Karpas-422 (cell line): ENCODE results near the gene OSBPL1A. TPM values are rescaled to one million over a fixed set of nuclear protein-coding genes. Genes with fewer than 3 reads are reported as not detected.

Experiments used
- DNase-seq: peaks from one replicate; pipeline ENCODE4 v3.0.0-alpha.2; 2015
- H2AFZ ChIP-seq: fragments of 200-600 bp; sonication (generic); 2 replicates; pipeline ENCODE4 v1.6.1; 2014; ENCODE audit warnings: antibody characterized with exemption, low read length, mixed read lengths
- H3K27ac ChIP-seq: fragments of 200-600 bp; sonication (generic); 2 replicates; pipeline ENCODE4 v1.5.1; 2014; ENCODE audit warnings: mild to moderate bottlenecking, low read length, moderate library complexity
- H3K27me3 ChIP-seq: fragments of 200-600 bp; sonication (generic); 2 replicates; pipeline ENCODE4 v1.6.1; 2014; ENCODE audit warnings: low read length, mixed read lengths
- H3K36me3 ChIP-seq: fragments of 200-600 bp; sonication (generic); 2 replicates; pipeline ENCODE4 v1.6.1; 2014; ENCODE audit warnings: low read length, mixed read lengths; ENCODE audit not compliant: insufficient read depth
- H3K4me1 ChIP-seq: fragments of 200-600 bp; sonication (generic); 2 replicates; pipeline ENCODE4 v1.6.1; 2014; ENCODE audit warnings: mild to moderate bottlenecking, low read length, mixed read lengths
- H3K4me2 ChIP-seq: fragments of 200-600 bp; sonication (generic); 2 replicates; pipeline ENCODE4 v1.6.1; 2014; ENCODE audit warnings: low read length, low read depth, mild to moderate bottlenecking; ENCODE audit not compliant: poor library complexity, severe bottlenecking
- H3K4me3 ChIP-seq: fragments of 200-600 bp; sonication (generic); 2 replicates; pipeline ENCODE4 v1.5.1; 2014; ENCODE audit warnings: mild to moderate bottlenecking, antibody characterized with exemption, low read length, mixed read lengths
- H3K79me2 ChIP-seq: fragments of 200-600 bp; sonication (generic); 2 replicates; pipeline ENCODE4 v1.6.1; 2014; ENCODE audit warnings: mild to moderate bottlenecking, low read length, mixed read lengths
- H3K9ac ChIP-seq: fragments of 200-600 bp; sonication (generic); 2 replicates; pipeline ENCODE4 v1.6.0; 2014; ENCODE audit warnings: low read length
- H3K9me2 ChIP-seq: fragments of 200-600 bp; sonication (generic), shearing (Covaris generic); replicated peaks from 2 replicates; pipeline ENCODE4 v1.6.0; 2014; ENCODE audit warnings: mild to moderate bottlenecking, low read length, moderate library complexity; ENCODE audit not compliant: insufficient read depth
- H3K9me3 ChIP-seq: fragments of 300-700, 200-600 bp; sonication (generic); 2 replicates; pipeline ENCODE4 v1.6.1; 2014; ENCODE audit warnings: low read length, mixed read lengths
- H4K20me1 ChIP-seq: fragments of 200-600 bp; sonication (generic); 2 replicates; pipeline ENCODE4 v1.6.1; 2014; ENCODE audit warnings: mild to moderate bottlenecking, antibody characterized with exemption, low read length, low read depth; ENCODE audit not compliant: insufficient read depth
- total RNA-seq: library from RNA; depleted of rRNA; stranded (reverse); fragments of >200 nt; shearing (Covaris generic); gene quantifications from 2 replicates; pipeline ENCODE4 v1.2.3, GENCODE V29; 2014; ENCODE audit warnings: low replicate concordance

OSBPL1A gene
- total RNA-seq, 1 experiment from 2014 or later = not detected

DNA sequence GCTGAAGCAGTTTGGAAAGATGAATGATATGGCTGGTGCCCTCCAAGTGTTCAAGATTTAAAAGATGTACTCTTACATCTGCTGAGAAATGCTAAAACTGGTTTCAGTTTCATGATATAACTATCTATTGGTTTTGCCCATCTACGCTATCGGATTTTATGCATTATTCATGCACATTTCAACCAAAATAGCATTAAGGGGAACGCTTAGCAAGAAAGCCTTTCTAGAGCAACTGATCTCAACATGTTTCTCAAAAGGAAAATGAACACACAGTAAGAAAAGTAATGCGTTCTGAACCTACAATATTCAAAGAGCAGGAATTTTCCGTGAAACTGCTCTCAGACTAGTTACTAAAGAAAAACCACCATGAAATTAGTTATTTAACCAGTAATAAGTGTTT is 164.8 kb downstream of the OSBPL1A start:
- H3K79me2 ChIP-seq = no peaks in the 10 kb centered on the region
- H3K9me3 ChIP-seq = no peaks in the 10 kb centered on the region
- no peaks in the 10 kb centered on the region for H3K4me1 ChIP-seq
- no peaks in the 10 kb centered on the region for H4K20me1 ChIP-seq
- H3K9me2 ChIP-seq = no peaks in the 10 kb centered on the region
- H3K27ac ChIP-seq = no peak overlapping the region
- DNase-seq = no peak
- H3K4me2 ChIP-seq = no peak overlapping the region
- H3K4me3 ChIP-seq = no peak overlapping the region
- no peak overlapping the region for H3K9ac ChIP-seq
- H2AFZ ChIP-seq = no peak overlapping the region
- no peaks in the 10 kb centered on the region for H3K27me3 ChIP-seq
- no peaks in the 10 kb centered on the region for H3K36me3 ChIP-seq

DNA sequence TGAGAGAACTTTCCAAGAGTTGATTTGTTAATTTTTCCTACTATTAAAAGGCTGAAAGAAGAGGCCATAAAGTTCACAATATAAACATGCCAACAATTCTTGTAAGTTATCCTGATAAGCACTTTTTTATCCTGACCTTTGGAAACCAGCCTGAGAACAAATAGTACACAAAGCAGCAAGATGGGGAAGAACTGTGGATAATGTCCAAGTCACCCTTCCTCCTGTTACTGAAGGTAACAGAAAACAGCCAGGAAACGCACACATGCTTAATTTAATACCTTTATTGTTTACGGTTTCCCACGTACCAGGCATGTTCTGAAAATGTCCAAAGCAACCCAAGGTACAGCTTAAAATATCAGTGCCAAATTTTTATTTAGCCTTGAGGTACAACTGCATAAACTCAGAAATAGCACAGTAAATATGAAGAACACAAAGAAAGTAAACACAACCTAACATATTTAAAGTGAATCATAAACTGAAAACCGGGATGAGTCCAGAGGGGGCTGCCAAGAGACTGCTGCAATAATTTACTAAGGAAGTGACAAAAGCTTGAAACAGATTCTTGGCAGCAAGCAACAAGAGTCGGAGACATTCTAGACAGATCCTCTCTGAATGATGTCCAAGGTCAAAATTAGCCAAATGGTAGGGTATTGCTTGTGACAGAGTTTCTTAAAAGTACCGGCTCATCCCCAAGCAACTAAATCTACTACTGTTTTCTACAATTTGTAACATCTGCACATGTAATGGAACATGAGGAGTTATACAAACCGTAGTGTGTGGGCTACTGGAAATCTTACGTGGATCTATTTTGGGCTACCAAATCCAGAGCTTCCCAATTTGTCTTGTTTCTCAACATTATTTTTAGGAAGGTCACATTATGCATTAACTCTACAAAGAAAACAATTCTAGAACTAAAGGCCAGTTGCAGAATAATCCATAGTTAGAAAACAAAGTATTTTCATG is 165.6 kb downstream of the OSBPL1A start:
- Histone ChIP-seq H4K20me1 (no peaks in the 10 kb centered on the region), H3K27ac (no peak overlapping the region), H3K36me3 (no peaks in the 10 kb centered on the region), H3K4me1 (no peaks in the 10 kb centered on the region), H3K27me3 (no peaks in the 10 kb centered on the region), H3K9ac (no peak overlapping the region), H3K4me3 (no peak overlapping the region), H3K4me2 (no peak overlapping the region), H3K9me3 (no peaks in the 10 kb centered on the region), H2AFZ (no peak overlapping the region), H3K9me2 (no peaks in the 10 kb centered on the region), H3K79me2 (no peaks in the 10 kb centered on the region)
- no peak for DNase-seq

DNA sequence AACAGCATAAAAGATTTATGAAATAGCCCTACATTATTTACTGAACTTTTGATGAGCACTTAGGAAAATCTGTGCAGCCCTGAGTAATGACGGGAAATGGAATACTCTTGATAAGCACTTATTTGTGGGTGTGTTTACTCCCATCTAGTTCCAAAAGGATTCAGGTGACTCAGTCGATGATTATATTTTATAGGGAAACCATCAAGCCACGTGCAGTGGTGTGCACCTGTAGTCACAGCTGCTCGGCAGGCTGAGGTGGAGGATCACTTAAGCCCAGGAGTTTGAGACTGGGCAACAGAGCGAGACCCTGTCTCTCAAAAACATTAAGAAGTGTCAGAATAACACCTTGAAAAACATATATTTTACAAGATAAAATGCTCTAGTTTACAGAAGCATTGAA is 166.9 kb downstream of the OSBPL1A start:
- H3K4me1 ChIP-seq = no peaks in the 10 kb centered on the region
- no peak overlapping the region for H3K4me2 ChIP-seq
- H3K9me3 ChIP-seq = no peaks in the 10 kb centered on the region
- H3K27me3 ChIP-seq = no peaks in the 10 kb centered on the region
- H3K36me3 ChIP-seq = no peaks in the 10 kb centered on the region
- no peak overlapping the region for H3K4me3 ChIP-seq
- H4K20me1 ChIP-seq = no peaks in the 10 kb centered on the region
- H3K9ac ChIP-seq = no peak overlapping the region
- no peaks in the 10 kb centered on the region for H3K79me2 ChIP-seq
- H3K27ac ChIP-seq = no peak overlapping the region
- no peak overlapping the region for H2AFZ ChIP-seq
- H3K9me2 ChIP-seq = no peaks in the 10 kb centered on the region
- DNase-seq = no peak

DNA sequence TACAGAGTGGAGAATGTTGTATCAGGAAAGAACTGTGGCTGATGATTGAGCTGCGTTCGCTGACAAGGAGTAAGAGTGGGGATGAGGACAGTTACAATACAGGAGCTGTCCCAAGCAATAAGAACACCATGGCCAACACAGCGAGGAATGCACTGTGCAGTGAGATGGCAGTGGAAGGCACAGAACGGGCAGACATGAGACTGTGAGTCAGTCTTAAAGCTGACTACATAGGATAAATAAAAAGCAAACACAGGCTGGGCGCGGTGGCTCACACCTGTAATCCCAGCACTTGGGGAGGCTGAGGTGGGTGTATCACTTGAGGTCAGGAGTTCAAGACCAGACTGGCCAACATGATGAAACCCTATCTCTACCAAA is 169.0 kb downstream of the OSBPL1A start:
- Histone ChIP-seq H3K4me1 (no peaks in the 10 kb centered on the region), H4K20me1 (no peaks in the 10 kb centered on the region)

DNA sequence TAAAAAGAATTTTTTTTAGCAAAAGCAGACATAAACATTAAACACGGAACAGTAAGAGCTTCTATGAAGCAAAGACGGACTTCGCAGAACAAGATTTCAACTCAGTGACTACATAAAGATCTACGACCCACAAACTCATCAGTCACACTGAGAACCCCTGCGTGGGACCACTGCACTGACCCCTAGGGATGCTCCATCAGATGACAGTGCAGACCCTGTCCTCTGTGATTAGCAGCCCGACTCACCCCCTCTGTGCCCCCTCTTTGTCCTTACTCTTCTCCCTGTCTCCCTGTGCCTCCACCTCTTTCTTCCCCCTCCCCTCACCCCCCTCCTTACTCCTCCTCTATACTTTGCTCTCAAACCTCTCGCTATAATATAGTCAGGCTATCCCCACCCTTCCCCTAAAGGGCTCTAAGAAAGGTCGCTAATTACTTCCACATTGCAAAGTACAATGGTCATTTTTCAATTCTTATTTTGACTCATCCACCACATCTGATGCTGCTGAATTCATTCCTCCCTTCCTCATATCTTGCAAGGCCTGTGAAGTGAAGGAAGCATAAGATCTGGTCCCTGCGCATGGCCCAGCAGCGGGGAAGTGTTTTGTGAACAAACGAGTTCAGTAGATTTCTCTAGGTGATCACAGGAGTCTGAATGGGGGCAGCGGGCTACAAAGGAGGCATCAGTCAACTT is 169.5 kb downstream of the OSBPL1A start:
- H3K79me2 ChIP-seq = no peaks in the 10 kb centered on the region
- H3K9me3 ChIP-seq = no peaks in the 10 kb centered on the region
- H3K9ac ChIP-seq = no peak overlapping the region
- H3K27me3 ChIP-seq = no peaks in the 10 kb centered on the region
- H3K4me2 ChIP-seq = no peak overlapping the region
- H4K20me1 ChIP-seq = no peaks in the 10 kb centered on the region
- H3K4me3 ChIP-seq = no peak overlapping the region
- no peak for DNase-seq
- no peaks in the 10 kb centered on the region for H3K36me3 ChIP-seq
- no peaks in the 10 kb centered on the region for H3K4me1 ChIP-seq
- no peak overlapping the region for H2AFZ ChIP-seq
- no peaks in the 10 kb centered on the region for H3K9me2 ChIP-seq
- no peak overlapping the region for H3K27ac ChIP-seq

More for the DNA sequence above, 169.0 kb downstream of the OSBPL1A start:
- Histone ChIP-seq H3K9me2 (no peaks in the 10 kb centered on the region), H2AFZ (no peak overlapping the region), H3K36me3 (no peaks in the 10 kb centered on the region), H3K27me3 (no peaks in the 10 kb centered on the region), H3K27ac (no peak overlapping the region), H3K4me2 (no peak overlapping the region), H3K4me3 (no peak overlapping the region), H3K9me3 (no peaks in the 10 kb centered on the region), H3K79me2 (no peaks in the 10 kb centered on the region), H3K9ac (no peak overlapping the region)
- DNase-seq = no peak

DNA sequence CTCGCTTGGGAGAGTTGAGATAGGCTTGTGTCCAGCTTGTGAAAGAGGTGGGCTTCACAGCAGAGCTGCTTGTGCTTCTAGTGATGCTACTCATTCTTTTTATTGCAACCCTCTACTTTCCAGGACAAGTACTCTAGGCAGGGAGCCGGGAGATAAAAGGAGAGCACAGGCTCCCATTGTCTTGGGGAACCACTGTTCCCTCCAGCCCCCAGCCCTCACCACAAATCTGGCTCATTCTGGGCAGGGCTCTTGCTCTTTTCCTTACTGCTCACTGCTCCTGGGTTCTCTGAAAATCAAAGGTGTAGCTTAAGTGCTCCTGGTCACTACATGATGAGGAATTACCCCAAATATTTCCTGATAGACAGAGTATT is 177.3 kb downstream of the OSBPL1A start:
- H3K79me2 ChIP-seq = no peaks in the 10 kb centered on the region
- no peak overlapping the region for H3K4me3 ChIP-seq
- no peaks in the 10 kb centered on the region for H3K27me3 ChIP-seq
- H3K9ac ChIP-seq = no peak overlapping the region
- no peaks in the 10 kb centered on the region for H3K9me3 ChIP-seq
- no peaks in the 10 kb centered on the region for H4K20me1 ChIP-seq
- no peaks in the 10 kb centered on the region for H3K36me3 ChIP-seq
- H3K27ac ChIP-seq = no peak overlapping the region
- H2AFZ ChIP-seq = no peak overlapping the region
- no peak overlapping the region for H3K4me2 ChIP-seq
- no peaks in the 10 kb centered on the region for H3K4me1 ChIP-seq
- DNase-seq = no peak
- H3K9me2 ChIP-seq = no peaks in the 10 kb centered on the region

DNA sequence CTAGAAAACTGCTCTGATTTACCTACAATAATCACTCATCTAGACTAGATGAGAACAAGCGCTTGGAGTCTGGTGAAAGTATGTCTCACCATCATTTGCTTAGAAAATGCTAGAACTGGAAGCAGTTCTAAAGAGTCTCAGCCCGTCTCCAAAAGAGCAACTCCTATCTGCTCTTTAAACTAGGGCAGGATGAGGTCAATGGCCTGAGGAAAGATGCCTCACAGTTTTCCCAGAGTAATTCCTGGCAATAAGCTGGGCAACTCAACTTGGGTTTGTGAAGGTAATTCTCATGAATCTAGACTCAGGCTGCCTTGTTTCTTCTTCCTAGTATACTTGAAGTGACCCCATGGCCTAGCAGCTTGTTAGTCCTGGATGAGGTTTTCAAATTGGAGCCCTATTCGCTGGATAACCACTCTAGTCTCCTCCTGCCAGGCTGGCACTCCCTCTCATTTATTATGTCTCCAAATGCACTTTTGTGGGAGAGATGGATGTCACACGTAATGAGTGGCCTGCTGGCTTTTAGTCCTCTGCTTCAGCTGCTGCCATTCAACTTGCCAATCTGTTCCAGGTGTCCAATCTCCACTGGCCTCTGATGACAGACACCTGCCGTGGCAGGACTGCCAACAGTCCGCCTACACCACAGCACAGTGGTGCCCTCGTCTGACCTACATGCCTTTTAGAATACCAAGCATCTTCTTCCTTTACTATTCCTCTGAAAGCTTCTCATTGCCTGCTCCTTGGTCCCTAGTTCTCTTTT is 177.9 kb downstream of the OSBPL1A start:
- Histone ChIP-seq H3K79me2 (no peaks in the 10 kb centered on the region), H3K9me2 (no peaks in the 10 kb centered on the region), H2AFZ (no peak overlapping the region), H3K27ac (no peak overlapping the region), H3K36me3 (no peaks in the 10 kb centered on the region), H3K4me2 (no peak overlapping the region), H4K20me1 (no peaks in the 10 kb centered on the region), H3K4me1 (no peaks in the 10 kb centered on the region), H3K27me3 (no peaks in the 10 kb centered on the region), H3K9ac (no peak overlapping the region), H3K9me3 (no peaks in the 10 kb centered on the region), H3K4me3 (no peak overlapping the region)
- no peak for DNase-seq

DNA sequence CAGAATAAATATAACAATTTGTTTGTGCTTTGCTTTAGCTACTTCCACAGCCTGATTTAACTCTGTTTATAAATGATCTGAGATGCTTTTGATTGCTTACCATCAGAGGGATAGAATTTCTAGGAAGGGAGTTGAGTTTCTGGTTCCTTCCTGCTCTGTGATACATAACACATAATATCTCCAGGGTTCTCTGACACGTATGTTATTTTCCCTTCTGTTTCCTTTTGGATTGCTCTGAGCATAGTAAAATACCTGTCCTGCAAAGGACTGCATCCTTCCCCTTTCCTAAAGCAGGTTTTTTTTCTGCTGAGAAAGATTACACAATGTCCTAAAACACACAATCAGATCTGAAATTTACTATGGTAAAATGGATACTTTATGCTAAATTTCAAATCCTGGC is 182.7 kb downstream of the OSBPL1A start:
- no peak for DNase-seq
- Histone ChIP-seq H3K4me3 (no peak overlapping the region), H3K79me2 (no peaks in the 10 kb centered on the region), H3K4me2 (no peak overlapping the region), H4K20me1 (no peaks in the 10 kb centered on the region), H3K4me1 (no peaks in the 10 kb centered on the region), H3K27ac (no peak overlapping the region), H3K36me3 (no peaks in the 10 kb centered on the region), H3K9me2 (no peaks in the 10 kb centered on the region), H3K9me3 (no peaks in the 10 kb centered on the region), H2AFZ (no peak overlapping the region), H3K27me3 (no peaks in the 10 kb centered on the region), H3K9ac (no peak overlapping the region)
